GM12892 (cell line): ENCODE data around the gene HDAC4.

ENCODE experiments used
- DNase-seq: peaks from one replicate; pipeline ENCODE4 v3.0.0; 2011; ENCODE audit not compliant: insufficient read length
- FAIRE-seq: peaks from 2 replicates; lab custom pipeline; 2011; peaks lifted over from hg19 to GRCh38; lab: Jason Lieb, UNC
- POLR2A ChIP-seq: IDR thresholded peaks from 2 replicates; pipeline ENCODE4 v1.6.1; 2011; ENCODE audit warnings: low read depth, low read length, control low read depth
- POLR2AphosphoS5 ChIP-seq: IDR thresholded peaks from 2 replicates; pipeline ENCODE4 v1.6.1; 2011; ENCODE audit warnings: low read depth, low read length, control low read depth
- TAF1 ChIP-seq: IDR thresholded peaks from 2 replicates; pipeline ENCODE4 v1.6.1; 2011; ENCODE audit warnings: low read depth, mild to moderate bottlenecking, control low read depth, low read length, borderline replicate concordance

The HDAC4 gene

DNA sequence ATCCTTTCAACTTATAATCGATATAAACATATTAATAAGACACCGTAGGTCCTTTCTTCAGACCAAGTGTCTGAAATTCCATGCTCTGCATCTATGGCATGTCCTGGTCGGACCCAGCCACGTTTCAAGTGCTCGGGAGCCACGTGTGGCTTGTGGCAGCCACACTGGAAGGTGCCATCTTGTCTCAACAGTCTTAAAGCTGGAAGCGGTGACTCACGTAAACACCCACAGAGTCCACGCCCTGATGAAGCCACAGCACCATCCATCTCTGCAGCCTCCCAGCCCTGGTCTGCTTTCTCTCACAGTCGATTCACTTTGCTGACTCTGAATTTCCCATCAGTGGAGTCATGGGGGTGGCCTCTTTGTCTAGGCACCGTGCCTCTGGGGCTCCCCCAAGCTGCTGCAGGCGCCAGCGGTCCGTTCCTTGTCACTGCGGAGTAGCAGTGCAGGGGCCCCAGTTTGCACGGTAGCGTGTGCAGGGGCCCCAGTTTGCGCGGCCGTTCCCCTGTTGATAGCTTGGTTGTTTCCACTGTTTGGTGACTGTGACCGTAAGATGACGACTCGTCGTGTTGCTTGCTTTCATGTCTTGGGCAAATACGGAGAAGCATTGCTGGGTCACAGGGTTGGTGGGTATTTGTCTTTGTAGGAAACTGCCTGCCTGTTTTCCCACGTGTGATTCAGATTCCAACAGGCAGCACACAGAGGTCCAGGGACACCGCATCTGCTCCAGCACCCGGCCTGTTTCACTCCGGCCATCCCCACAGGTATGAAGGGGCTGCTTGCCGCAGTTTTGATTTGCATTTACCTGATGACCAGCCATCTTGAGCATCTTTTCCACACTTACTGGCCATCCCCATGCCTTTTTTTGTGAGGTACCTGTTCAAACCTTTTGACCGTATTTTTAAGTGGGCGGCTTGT, 240.3 kb downstream of the HDAC4 start:
- DNase-seq (no peak), FAIRE-seq (no peak)
- TF ChIP-seq POLR2A: no peak
- TF ChIP-seq POLR2AphosphoS5: no peak
- no peak for TF ChIP-seq TAF1

DNA sequence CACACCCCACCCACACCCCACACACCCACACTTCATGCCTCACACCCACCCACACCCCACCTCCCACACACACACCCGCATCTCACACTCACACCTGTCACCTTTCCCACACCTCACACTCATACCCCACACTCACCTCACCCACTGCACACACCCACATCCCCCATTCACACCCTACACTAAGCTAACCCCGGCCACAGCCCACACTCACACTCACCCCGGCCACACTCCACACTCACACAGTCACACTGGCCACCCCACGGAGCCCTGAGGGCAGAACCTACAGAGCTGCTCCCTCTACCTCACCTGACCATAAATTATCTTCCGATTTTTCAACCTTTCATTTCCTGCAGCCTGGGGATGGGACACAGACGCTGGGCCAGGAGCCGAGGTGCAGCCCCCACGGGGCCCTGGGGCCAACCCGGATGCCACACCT, 241.3 kb downstream of the HDAC4 start:
- FAIRE-seq (no peak), DNase-seq (no peak)
- TF ChIP-seq POLR2AphosphoS5: no peak
- TF ChIP-seq POLR2A: no peak
- no peak for TF ChIP-seq TAF1

DNA sequence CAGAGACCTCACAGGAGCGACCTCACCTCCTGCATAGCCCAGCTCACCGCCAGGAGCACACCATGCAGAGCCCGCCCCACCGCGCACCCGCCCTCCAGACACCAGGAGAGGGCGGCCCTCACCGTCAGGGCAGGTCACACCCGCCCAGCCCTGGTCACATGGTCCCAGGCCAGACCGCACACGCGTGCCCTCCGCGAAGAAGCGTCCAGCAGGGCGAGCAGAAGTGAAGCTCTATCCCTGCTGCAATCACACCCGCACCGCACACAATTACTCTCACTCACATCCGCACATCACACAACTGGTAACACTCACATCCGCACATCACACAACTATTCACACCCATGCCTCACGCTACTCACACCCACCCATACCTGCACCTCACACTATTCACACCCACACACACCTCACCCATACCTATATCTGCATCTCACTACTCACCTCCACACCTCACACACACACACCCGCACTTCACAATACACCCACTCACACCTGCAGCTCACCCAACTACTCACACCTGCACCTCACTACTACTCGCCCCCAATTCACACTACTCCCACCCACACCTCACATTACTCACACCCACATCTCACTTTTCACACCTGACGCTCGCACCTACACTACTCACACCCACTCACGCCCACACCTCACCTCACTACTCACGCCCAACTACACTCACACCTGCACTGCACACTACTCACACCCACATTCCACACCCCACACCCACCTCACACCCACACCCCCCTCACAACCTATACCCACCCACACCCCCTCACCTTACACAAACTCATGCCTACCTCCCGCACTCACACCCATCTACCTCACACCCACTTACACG, 242.0 kb downstream of the HDAC4 start:
- FAIRE-seq: no peak
- TF ChIP-seq POLR2A: no peak
- no peak for TF ChIP-seq POLR2AphosphoS5
- TF ChIP-seq TAF1: no peak
- no peak for DNase-seq

DNA sequence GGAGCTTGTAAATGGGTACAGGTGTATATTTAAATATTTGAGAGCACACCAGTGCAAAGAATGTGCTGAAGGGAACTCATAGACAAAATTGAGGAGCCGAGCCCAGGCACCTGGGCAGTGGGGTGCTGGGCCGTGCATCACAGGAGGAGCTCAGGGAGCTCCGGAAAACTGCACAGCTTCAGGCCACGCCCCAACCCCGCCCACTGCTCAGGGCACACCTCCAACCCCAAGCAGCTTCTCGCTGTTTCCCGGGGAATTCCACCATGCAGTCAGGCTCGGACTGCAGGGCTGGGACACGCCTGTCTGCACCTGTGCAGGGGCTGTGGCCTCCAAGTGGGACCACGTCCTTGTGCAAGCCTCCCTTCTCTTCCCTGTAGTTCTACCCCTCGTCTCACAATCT, 243.0 kb downstream of the HDAC4 start:
- DNase-seq: no peak
- no peak for TF ChIP-seq POLR2AphosphoS5
- no peak for TF ChIP-seq TAF1
- no peak for TF ChIP-seq POLR2A
- no peak for FAIRE-seq

DNA sequence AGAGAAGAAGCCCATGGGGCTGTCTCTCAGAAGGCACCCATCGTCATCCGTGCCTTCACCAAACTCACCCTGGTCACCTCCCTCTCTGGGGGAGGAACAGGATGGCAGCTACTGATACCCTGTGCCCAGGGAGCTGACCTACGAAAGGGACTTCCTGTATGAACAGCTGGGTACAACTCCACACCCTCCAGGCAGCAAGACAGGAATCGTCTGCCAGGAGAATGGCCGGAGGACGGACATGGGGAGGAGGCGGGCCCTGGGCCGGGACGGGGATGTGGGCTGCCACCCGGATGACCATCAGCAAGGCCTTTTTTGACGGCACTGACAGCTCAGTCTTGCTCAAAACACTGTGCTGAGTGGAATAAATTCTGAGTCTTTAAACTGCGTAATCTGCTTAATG, 243.6 kb downstream of the HDAC4 start:
- FAIRE-seq (no peak), DNase-seq (no peak)
- TF ChIP-seq TAF1: no peak
- no peak for TF ChIP-seq POLR2AphosphoS5
- no peak for TF ChIP-seq POLR2A

DNA sequence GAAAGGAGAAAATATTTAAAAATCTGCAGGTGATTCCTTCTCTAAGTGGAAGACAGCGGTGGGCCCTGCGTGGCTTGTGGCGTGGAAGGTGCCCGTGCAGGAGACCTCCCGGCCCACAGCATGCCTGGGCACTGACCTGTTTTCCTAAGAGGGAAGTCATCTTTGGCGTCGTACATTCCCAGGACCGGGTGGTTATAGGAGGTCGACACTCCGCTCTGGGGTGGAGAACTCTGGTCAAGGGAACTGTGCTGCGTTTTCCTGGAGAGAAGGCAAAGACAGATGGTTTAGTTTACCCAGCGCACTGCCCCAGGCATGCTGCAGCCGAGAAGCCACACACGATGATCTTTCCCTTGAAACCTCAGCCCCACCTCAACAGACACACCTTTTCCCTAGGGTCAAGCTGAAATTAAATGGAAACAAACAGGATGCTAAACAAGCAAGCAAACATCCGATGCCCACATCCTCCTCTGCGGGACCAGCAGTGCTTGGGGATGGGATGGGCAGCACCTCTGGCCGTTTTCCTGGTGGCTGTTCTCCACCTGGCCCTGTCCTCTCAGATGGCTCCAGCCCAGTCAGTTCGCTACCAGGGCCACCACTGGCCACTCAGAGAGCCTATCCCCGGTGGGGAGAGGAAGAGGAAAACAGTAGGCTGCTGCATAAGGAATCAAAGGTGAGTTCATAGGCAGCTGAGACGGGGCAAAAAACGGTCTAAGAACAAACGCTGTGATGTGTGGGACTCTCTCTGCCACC, 244.1 kb downstream of the HDAC4 start:
- DNase-seq (no peak), FAIRE-seq (no peak)
- TF ChIP-seq POLR2AphosphoS5: no peak
- no peak for TF ChIP-seq TAF1
- no peak for TF ChIP-seq POLR2A

DNA sequence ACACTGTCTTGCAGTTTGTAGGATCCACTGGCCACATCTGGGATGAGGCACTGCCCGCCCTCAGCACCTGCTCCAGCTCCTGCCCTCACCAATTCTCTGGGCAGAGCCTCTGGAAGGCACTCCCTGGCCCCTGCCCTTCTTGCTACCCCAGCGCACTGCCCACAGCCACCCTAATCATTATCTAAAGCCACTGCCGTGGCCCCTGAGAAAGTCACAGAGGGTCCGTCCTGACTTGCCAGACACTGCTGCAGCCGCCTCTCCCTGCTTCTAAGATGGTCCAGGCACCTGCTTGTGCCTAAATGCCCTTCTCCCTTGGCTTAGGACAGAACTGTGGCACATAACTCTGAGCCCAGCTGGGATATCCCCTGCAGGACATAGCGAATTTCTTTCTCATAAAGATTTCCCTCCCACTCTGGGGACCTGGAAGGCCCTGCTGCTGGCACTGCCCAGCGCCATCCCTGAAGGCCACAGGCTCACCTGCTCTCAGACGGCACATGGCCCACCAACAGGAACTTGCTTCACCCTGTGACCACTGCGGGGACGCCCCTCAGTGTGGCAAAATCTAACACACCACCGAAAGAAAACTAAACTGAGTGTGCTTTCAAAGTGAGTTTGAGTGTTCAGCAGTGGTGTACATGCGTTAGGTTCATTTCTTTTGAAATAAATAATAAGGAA, 244.9 kb downstream of the HDAC4 start:
- DNase-seq (no peak), FAIRE-seq (no peak)
- TF ChIP-seq POLR2A (no peak), POLR2AphosphoS5 (no peak), TAF1 (no peak)

DNA sequence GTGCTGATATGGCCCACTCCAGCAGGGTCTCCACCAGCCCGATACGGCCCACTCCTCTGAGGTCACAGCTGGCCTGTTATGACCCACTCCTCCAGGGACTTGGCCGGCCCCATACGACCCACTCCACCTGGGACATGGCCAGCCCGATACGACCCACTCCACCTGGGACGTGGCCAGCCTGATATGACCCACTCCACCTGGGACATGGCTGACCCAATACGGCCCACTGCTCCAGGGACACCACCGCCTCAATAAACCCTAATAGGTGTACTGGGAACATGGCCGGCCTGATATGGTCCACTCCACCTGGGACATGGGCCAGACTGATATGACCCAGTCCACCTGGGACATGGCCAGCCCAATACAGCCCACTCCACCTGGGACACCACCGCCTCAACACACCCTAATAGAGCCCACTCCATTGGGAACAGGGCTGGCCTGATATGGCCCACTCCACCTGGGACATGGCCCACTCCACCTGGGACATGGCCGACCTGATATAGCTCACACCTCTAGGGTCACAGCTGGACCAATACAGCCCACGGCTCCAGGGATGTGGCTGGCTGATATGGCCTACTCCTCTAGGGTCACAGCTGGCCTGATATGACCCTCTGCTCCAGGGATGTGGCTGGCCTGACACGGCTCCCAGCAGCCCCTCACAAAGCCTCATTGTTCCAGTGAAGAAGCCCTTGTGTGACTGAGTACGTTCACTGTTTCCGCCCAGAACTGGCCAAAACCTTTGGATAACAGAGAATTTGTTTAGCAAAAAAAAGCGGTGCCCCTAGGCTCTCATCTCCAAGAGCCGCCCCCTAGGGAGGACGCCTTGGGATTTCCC, 245.6 kb downstream of the HDAC4 start:
- DNase-seq (no peak), FAIRE-seq (no peak)
- TF ChIP-seq POLR2AphosphoS5 (no peak), TAF1 (no peak), POLR2A (no peak)

DNA sequence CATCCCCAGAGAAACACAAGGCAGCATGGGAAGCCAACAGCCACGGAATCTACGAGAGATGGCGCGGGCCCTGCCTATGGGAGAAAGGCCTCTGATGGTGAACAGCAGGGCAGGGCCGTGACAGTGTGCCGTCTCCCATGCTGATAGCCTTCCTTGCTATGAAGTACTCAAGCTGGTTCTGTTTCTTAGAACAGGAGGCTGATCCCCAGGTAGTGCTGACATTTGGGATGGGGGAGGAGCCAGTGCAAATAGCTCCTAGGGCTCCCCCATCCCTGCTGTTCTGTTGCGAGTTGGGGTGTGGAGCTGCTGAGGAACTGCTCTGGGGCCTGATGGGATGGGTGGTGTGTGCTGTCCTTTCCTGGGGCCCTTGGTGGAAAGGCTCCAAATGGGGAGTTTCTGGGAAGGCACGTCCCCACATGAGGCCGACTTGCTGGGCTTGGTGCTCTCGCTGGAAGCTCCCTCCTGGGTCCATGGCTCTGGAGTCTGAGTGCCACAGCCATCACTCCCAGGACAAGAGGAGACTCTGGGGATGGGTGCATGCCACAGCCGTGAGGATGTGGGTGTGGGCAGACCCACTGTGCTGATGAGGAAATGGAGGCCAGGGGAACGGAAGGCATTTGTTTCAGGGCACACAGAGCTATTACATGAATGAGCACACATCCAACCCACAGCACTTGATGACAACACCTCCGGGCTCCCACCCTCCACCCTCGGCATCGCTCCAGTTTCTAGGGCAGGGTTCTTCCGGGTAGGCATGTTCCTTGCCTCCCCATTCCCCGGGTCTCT, 246.8 kb downstream of the HDAC4 start:
- no peak for TF ChIP-seq POLR2A
- FAIRE-seq (no peak), DNase-seq (no peak)
